ENCODE data around the gene RTRAF.
A peak's percentile ranks its signal among the peaks of the same experiment; 100 is the strongest.

RTRAF gene

GRCh38 chr14:52012635-52013034 lies 23.3 kb downstream of the RTRAF start:
- no peak for TF ChIP-seq CTCF (IDR thresholded peaks at IDR 0.05; ENCODE audit: control extremely low read depth, extremely low read depth, low read depth, missing control alignments)
- CTCF ChIA-PET: interaction anchor here (2.2 kb wide), 1 partner anchor 9 kb away, joined by 7 read pairs; no protein-coding TSS in a partner anchor
- DNase-seq (ENCODE audit: extremely low spot score): no peak
- POLR2A ChIA-PET: no interaction called here

GRCh38 chr14:52013984-52014600 lies 24.7 kb downstream of the RTRAF start:
- DNase-seq (ENCODE audit: extremely low spot score): no peak

GRCh38 chr14:52014601-52015267 lies 25.4 kb downstream of the RTRAF start:
- ChIA-PET POLR2A (no interaction called here), CTCF (interaction anchor here (1.6 to 2.8 kb wide), 3 partner anchors 9 to 19 kb away, joined by 5 to 11 read pairs (median 5); no protein-coding TSS in a partner anchor)
- no peak for TF ChIP-seq CTCF (IDR thresholded peaks at IDR 0.05; ENCODE audit: control extremely low read depth, extremely low read depth, low read depth, missing control alignments)
- DNase-seq (ENCODE audit: extremely low spot score): no peak

More at GRCh38 chr14:52013984-52014600, 24.7 kb downstream of the RTRAF start:
- POLR2A ChIA-PET: no interaction called here
- CTCF ChIA-PET: interaction anchor here (2.0 to 2.8 kb wide), 3 partner anchors 8 to 19 kb away, joined by 5 to 11 read pairs (median 7); no protein-coding TSS in a partner anchor
- TF ChIP-seq CTCF (IDR thresholded peaks at IDR 0.05; ENCODE audit: control extremely low read depth, extremely low read depth, low read depth, missing control alignments): peak; percentile 35

GRCh38 chr14:52015411-52016030 lies 26.2 kb downstream of the RTRAF start:
- peak; percentile 9 for TF ChIP-seq CTCF (IDR thresholded peaks at IDR 0.05; ENCODE audit: control extremely low read depth, extremely low read depth, low read depth, missing control alignments)
- POLR2A ChIA-PET: no interaction called here
- CTCF ChIA-PET: interaction anchor here (1.6 to 2.8 kb wide), 3 partner anchors 9 to 20 kb away, joined by 5 to 11 read pairs (median 5); no protein-coding TSS in a partner anchor
- DNase-seq (ENCODE audit: extremely low spot score): no peak

- DNase-seq (ENCODE audit: extremely low spot score): no peak
- ChIA-PET CTCF (interaction anchor here (2.0 kb wide), 1 partner anchor 10 kb away, joined by 7 read pairs; no protein-coding TSS in a partner anchor), POLR2A (no interaction called here)
- no peak for TF ChIP-seq CTCF (IDR thresholded peaks at IDR 0.05; ENCODE audit: control extremely low read depth, extremely low read depth, low read depth, missing control alignments)
Measured at GRCh38 chr14:52018252-52018651, 28.9 kb downstream of the RTRAF start.

GRCh38 chr14:52018970-52019369 lies 29.6 kb downstream of the RTRAF start:
- TF ChIP-seq CTCF (IDR thresholded peaks at IDR 0.05; ENCODE audit: control extremely low read depth, extremely low read depth, low read depth, missing control alignments): no peak
- no peak for DNase-seq (ENCODE audit: extremely low spot score)
- CTCF ChIA-PET: interaction anchor here (0.7 to 2.0 kb wide), 4 partner anchors 8 to 23 kb away, joined by 3 to 7 read pairs (median 4); no protein-coding TSS in a partner anchor
- POLR2A ChIA-PET: no interaction called here
